ENCODE measurements around the gene DAB2.

Gene DAB2

GRCh38 chr5:39446231-39446630 is 21.5 kb upstream of the DAB2 start:
- H3K27ac ChIP-seq: no peak overlapping the region
- in situ Hi-C loops (cut with HindIII; ENCODE audit: low pct_ligation_motif_present, low sequenced_read_pairs): no loop called here
- no peaks in the 10 kb centered on the region for H3K36me3 ChIP-seq (replicated peaks)
- no peak overlapping the region for H3K4me3 ChIP-seq (ENCODE audit: low read depth, low read length)
- no peak for DNase-seq
- no peaks in the 10 kb centered on the region for H3K27me3 ChIP-seq (replicated peaks)
- TF ChIP-seq CTCF (IDR thresholded peaks at IDR 0.05; ENCODE audit: low read depth, low read length, missing control alignments): no peak

GRCh38 chr5:39443911-39444310 is 19.1 kb upstream of the DAB2 start:
- TF ChIP-seq CTCF (IDR thresholded peaks at IDR 0.05; ENCODE audit: low read depth, low read length, missing control alignments): no peak
- in situ Hi-C loops (cut with HindIII; ENCODE audit: low pct_ligation_motif_present, low sequenced_read_pairs): no loop called here
- Histone ChIP-seq H3K4me3 (ENCODE audit: low read depth, low read length) (no peak overlapping the region), H3K27ac (no peak overlapping the region), H3K36me3 (replicated peaks) (no peaks in the 10 kb centered on the region), H3K27me3 (replicated peaks) (no peaks in the 10 kb centered on the region)
- no peak for DNase-seq

GRCh38 chr5:39442991-39443390 is 18.2 kb upstream of the DAB2 start:
- in situ Hi-C loops (cut with HindIII; ENCODE audit: low pct_ligation_motif_present, low sequenced_read_pairs): no loop called here
- H3K27ac ChIP-seq: no peak overlapping the region
- TF ChIP-seq CTCF (IDR thresholded peaks at IDR 0.05; ENCODE audit: low read depth, low read length, missing control alignments): no peak
- H3K36me3 ChIP-seq (replicated peaks): no peaks in the 10 kb centered on the region
- H3K4me3 ChIP-seq (ENCODE audit: low read depth, low read length): no peak overlapping the region
- DNase-seq: no peak
- no peaks in the 10 kb centered on the region for H3K27me3 ChIP-seq (replicated peaks)

GRCh38 chr5:39441838-39442237 is 17.1 kb upstream of the DAB2 start:
- Histone ChIP-seq H3K27me3 (replicated peaks) (no peaks in the 10 kb centered on the region), H3K4me3 (ENCODE audit: low read depth, low read length) (no peak overlapping the region), H3K27ac (no peak overlapping the region), H3K36me3 (replicated peaks) (no peaks in the 10 kb centered on the region)
- no peak for DNase-seq
- TF ChIP-seq CTCF (IDR thresholded peaks at IDR 0.05; ENCODE audit: low read depth, low read length, missing control alignments): no peak
- in situ Hi-C loops (cut with HindIII; ENCODE audit: low pct_ligation_motif_present, low sequenced_read_pairs): no loop called here

- no peak overlapping the region for H3K4me3 ChIP-seq (ENCODE audit: low read depth, low read length)
- in situ Hi-C loops (cut with HindIII; ENCODE audit: low pct_ligation_motif_present, low sequenced_read_pairs): no loop called here
- no peak overlapping the region for H3K27ac ChIP-seq
- TF ChIP-seq CTCF (IDR thresholded peaks at IDR 0.05; ENCODE audit: low read depth, low read length, missing control alignments): no peak
- H3K27me3 ChIP-seq (replicated peaks): no peaks in the 10 kb centered on the region
- H3K36me3 ChIP-seq (replicated peaks): no peaks in the 10 kb centered on the region
- DNase-seq: no peak
These were observed 16.3 kb upstream of the DAB2 start for GRCh38 chr5:39440958-39441624.
